Mesodermal cell (in vitro differentiated cells): ENCODE results near the gene ASL. TPM values are rescaled to one million over a fixed set of nuclear protein-coding genes. Genes with fewer than 3 reads are reported as not detected.
"Not testable (repeated sequence)": the region's sequence is repeated elsewhere in the genome, so short reads cannot be mapped to it uniquely, and the experiment has no call there.

ENCODE experiments used
- H3K27ac ChIP-seq: 2 replicates; pipeline ENCODE4 v1.7.0; 2013; ENCODE audit warnings: mild to moderate bottlenecking, low read depth, low read length, moderate library complexity; ENCODE audit not compliant: severe bottlenecking
- H3K36me3 ChIP-seq: 2 replicates; pipeline ENCODE4 v1.7.1; 2013; ENCODE audit warnings: mild to moderate bottlenecking, low read length, moderate library complexity; ENCODE audit not compliant: control insufficient read depth, insufficient read depth
- H3K4me1 ChIP-seq: one replicate; pipeline ENCODE4 v1.7.1; 2013; ENCODE audit warnings: mild to moderate bottlenecking, low read length; ENCODE audit not compliant: insufficient read depth, control insufficient read depth, poor library complexity, severe bottlenecking
- H3K4me3 ChIP-seq: 2 replicates; pipeline ENCODE4 v1.7.0; 2013; ENCODE audit warnings: low read length, control low read depth, mild to moderate bottlenecking; ENCODE audit not compliant: insufficient read depth, poor library complexity, severe bottlenecking; ENCODE audit errors: extremely low read depth
- H3K9me3 ChIP-seq: 2 replicates; pipeline ENCODE4 v1.7.1; 2013; ENCODE audit warnings: mild to moderate bottlenecking, low read length, moderate library complexity; ENCODE audit not compliant: control insufficient read depth
- WGBS, 2 experiments: methylation state at CpG; one replicate each; pipeline ENCODE4 v1.1.5; 2013; ENCODE audit warnings: missing lambda C conversion rate in 2 of 2; ENCODE audit not compliant: insufficient coverage in 2 of 2; 5-methylcytosine and 5-hydroxymethylcytosine counted together
- polyA plus RNA-seq, 2 experiments: library from polyadenylated mRNA; stranded (reverse); fragments of 50-300 nt; gene quantifications; one replicate each; pipeline ENCODE4 v1.2.3, GENCODE V29; 2013

Gene ASL
- polyA plus RNA-seq (2013, experiment 1 of 2): 22.3 TPM
- 18.0 TPM for polyA plus RNA-seq (2013, experiment 2 of 2)

DNA sequence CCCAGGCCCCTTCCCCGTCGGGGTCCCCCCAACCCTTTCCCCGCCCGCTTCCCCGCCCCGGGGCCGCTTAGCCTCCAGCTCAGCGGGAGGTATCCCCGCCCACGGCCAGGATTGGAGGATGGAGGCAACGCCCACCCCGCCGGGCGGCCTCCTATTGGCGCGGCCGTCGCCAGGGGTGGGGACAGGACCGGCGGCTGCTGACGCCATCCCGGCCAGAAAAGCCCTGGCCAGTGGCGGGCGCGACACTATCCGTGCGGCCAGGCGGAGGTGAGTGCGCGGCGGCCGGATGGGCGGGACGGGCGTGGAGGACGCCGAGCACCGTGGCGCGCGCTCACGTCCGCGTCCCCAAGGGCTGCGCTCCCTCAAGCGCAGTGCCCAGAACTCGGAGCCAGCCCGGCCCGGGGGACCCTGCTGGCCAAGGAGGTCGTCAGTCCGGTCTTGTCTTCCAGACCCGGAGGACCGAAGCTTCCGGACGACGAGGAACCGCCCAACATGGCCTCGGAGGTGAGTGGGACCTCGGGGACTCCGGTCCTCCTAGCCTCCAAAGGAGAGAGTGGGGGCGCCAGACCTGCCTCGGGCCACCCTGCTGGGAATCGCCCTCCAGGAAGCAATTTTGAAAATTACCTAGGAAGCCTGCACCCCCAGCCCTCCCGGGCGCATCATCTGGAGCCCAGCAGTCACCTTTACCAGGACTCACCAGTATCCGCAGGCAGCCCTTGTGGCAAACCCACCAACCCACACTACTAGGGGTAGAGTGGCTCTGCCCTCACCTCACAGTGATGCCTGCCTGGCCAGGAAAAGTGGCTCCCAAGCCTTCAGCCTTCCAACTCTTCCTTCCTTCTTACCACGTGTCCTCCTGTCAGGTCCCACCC lies at the start of gene ASL:
ASL (plus strand) TSS at position 230 of the 872 bp plus-strand sequence; CDS start at position 493, 263 bp downstream.
- Histone ChIP-seq H3K27ac (no peak within 1 kb of the TSS), H3K9me3 (no peaks in the 10 kb centered on the region), H3K4me1 (peaks cover 6% of the 10 kb centered on the region), H3K36me3 (peaks cover under 1% of the 10 kb centered on the region), H3K4me3 (peak within 1 kb of the TSS; percentile 76)
- 0% methylated on average over 59 to 64 of the region's 67 CpGs for WGBS, 2 experiments

DNA sequence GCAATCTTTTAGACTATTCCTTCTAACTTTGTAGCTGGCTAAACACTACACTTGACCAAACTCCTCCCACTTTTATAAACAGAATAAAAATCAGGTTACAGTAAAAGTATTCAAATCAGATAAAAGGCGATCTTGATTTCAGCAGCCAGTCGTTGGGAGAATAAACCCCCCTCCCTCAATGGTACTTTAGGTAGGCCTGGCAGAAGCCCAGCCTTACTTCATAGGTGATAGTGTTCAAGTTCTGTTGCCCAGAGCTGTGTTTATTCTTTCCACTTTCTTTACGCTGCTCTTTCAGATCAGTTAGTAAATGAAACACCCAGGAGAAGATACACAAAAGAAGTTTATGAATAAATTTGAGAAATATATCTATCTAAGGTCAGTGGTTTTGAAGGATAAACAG lies 47.3 kb upstream of the ASL start:
- not testable (repeated sequence) for H3K36me3 ChIP-seq, H3K4me1 ChIP-seq, H3K9me3 ChIP-seq, H3K4me3 ChIP-seq, H3K27ac ChIP-seq
- no CpG with 5 or more reads among the region's 3 CpGs for WGBS, 2 experiments

GRCh38 chr7:66033471-66034385 lies 41.9 kb upstream of the ASL start:
- Histone ChIP-seq H3K4me1 (no peaks in the 10 kb centered on the region), H3K27ac (no peak overlapping the region), H3K9me3 (no peaks in the 10 kb centered on the region), H3K4me3 (no peak overlapping the region), H3K36me3 (no peaks in the 10 kb centered on the region)
- 100% methylated on average over 4 of the region's 7 CpGs; no CpG with 5 or more reads in 1 of the 2 experiments for WGBS, 2 experiments

DNA sequence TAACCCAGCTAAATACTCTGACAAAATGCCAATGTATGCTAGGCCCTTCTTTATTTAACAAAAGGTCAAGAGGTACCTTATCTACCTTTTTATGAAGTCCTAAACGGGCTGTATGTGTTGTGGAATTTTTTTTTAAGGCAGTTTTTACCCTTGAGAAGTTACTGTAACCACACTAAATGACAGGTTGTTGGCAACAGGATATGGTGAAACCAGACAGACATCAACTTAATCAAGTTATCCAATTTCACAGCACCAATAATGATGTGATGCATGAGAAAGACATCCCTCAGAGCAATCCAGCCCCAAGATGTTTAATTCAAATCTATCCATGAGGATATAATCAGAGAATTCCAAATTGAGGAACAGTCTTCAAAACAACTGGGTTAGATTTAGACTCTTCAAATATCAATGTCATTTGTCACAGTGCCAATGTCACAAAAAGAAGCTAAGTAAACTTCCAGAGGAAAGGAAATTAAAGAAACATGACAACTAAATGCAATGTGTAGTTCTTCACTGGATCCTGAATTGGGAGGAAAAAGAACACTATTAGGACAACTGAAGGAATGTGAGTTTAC lies 41.1 kb upstream of the ASL start:
- H3K27ac ChIP-seq, H3K4me3 ChIP-seq, H3K36me3 ChIP-seq, H3K4me1 ChIP-seq, H3K9me3 ChIP-seq: not testable (repeated sequence)
- 40% methylated on average over 1 of the region's 1 CpG; no CpG with 5 or more reads in 1 of the 2 experiments for WGBS, 2 experiments

- Histone ChIP-seq H3K27ac (no peak overlapping the region), H3K9me3 (no peaks in the 10 kb centered on the region), H3K4me1 (no peaks in the 10 kb centered on the region), H3K36me3 (no peaks in the 10 kb centered on the region), H3K4me3 (no peak overlapping the region)
- whole genome bisulfite sequencing, 2 experiments: 100% methylated on average over 1 of the region's 3 CpGs; no CpG with 5 or more reads in 1 of the 2 experiments
These were observed 39.2 kb upstream of the ASL start for GRCh38 chr7:66036382-66036781.

DNA sequence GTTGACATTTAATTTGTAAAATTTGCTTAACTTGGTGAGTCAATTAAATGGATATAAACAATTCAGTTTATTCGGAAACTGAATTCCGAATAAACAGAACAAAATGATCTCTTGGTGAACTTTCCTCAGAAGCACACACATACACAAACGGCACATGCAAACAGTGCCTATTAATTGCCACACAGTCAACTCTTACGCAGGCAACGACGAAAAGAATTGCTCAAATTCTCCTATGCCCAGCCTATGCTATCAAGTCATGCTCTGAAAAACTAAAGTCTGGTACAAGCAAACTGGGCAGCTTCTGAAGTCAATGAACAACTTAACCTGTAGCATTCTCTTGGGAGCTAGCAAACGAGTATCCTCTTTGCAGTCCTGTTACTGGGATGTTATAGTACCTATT lies 38.8 kb upstream of the ASL start:
- WGBS, 2 experiments: 87 to 88% methylated on average over 4 to 7 of the region's 7 CpGs
- H3K4me1 ChIP-seq: no peaks in the 10 kb centered on the region

DNA sequence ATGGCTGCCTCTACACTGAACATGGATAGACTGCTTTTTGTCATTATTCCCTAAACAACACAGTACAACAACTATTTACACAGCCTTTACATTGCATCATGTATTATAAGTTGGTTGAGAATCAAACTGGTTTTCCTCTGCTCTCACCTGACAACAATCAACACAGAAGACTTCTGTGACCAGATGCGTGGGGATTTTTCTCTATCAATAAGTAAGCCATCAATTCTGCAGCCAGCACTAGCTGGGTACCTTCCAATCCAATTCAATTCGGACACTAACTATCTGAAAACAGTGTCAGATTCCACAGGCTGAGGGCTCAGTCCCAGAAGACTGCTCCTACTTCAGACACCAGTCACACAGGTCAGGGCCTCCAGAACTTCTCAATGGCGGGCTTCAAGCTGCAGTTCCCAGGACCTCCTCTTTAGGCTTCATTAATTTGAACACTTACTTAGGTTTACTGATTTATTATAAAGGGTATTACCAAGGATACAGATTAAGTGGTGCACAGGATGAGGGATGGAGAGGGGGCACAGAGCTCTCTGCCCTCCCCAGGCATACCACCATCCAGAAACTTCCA lies 36.4 kb upstream of the ASL start:
- Histone ChIP-seq H3K4me1 (no peaks in the 10 kb centered on the region), H3K9me3 (no peaks in the 10 kb centered on the region), H3K4me3 (no peak overlapping the region), H3K36me3 (no peaks in the 10 kb centered on the region), H3K27ac (no peak overlapping the region)
- WGBS, 2 experiments: 88 to 100% methylated on average over 2 of the region's 3 CpGs

More for the DNA sequence above, 38.8 kb upstream of the ASL start:
- H3K27ac ChIP-seq: no peak overlapping the region
- H3K36me3 ChIP-seq: no peaks in the 10 kb centered on the region
- no peaks in the 10 kb centered on the region for H3K9me3 ChIP-seq
- no peak overlapping the region for H3K4me3 ChIP-seq

- Histone ChIP-seq H3K9me3 (no peaks in the 10 kb centered on the region), H3K27ac (no peak overlapping the region), H3K4me1 (peaks cover 2% of the 10 kb centered on the region), H3K36me3 (no peaks in the 10 kb centered on the region), H3K4me3 (peak overlapping the region; percentile 33)
- WGBS, 2 experiments: 17% methylated on average over 21 to 34 of the region's 49 CpGs
These were observed 31.7 kb upstream of the ASL start for GRCh38 chr7:66043681-66044497.

DNA sequence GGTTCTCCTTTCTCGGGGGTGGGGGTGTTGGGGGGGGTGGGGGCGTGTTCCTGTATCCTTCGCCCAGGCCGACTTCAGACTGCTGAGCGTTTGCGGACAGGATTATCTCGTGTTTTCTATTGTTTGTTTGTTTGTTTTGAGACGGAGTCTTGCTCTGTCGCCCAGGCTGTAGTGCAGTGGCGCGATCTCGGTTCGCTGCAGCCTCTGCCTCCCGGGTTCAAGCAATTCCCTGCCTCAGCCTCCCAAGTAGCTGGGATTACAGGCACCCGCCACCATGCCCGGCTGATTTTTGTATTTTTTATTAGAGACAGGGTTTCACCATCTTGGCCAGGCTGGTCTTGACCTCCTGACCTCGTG lies 31.1 kb upstream of the ASL start:
- H3K4me3 ChIP-seq: peak overlapping the region; percentile 33

More for the DNA sequence above, 31.1 kb upstream of the ASL start:
- H3K36me3 ChIP-seq, H3K9me3 ChIP-seq, H3K4me1 ChIP-seq, H3K27ac ChIP-seq: not testable (repeated sequence)
- 28 to 33% methylated on average over 10 to 13 of the region's 17 CpGs for WGBS, 2 experiments
